Upper lobe of right lung (tissue), 1 donor: ENCODE measurements around the gene DUS1L. TPM values are rescaled to one million over a fixed set of nuclear protein-coding genes. Genes with fewer than 3 reads are reported as not detected.

Source experiments
- ATAC-seq: fragments of 200-7000 bp; cut with Tn5 transposase; one replicate; pipeline ENCODE4 v1.9.1; 2020; ENCODE audit warnings: mild to moderate bottlenecking, moderate library complexity
- DNase-seq: peaks from one replicate; pipeline ENCODE4 v3.0.0-alpha.2; 2020
- H3K27ac ChIP-seq: fragments of 200-600 bp; one replicate; pipeline ENCODE4 v1.8.0; 2022
- H3K27me3 ChIP-seq: fragments of 200-600 bp; one replicate; pipeline ENCODE4 v1.8.0; 2022; ENCODE audit warnings: mild to moderate bottlenecking
- H3K36me3 ChIP-seq: fragments of 200-600 bp; one replicate; pipeline ENCODE4 v1.8.0; 2022
- H3K4me1 ChIP-seq: fragments of 200-600 bp; one replicate; pipeline ENCODE4 v1.8.0; 2022
- H3K4me3 ChIP-seq: fragments of 200-600 bp; one replicate; pipeline ENCODE4 v1.8.0; 2022; ENCODE audit warnings: mild to moderate bottlenecking
- H3K9me3 ChIP-seq: fragments of 200-600 bp; one replicate; pipeline ENCODE4 v1.8.0; 2022
- CTCF ChIP-seq: fragments of 200-600 bp; IDR thresholded peaks from one replicate; pipeline ENCODE4 v1.8.0; 2022; ENCODE audit warnings: antibody characterized with exemption
- intact Hi-C: fragments of 100-400 bp; cut with DNase I; formaldehyde crosslinking; loops from one replicate; pipeline ENCODE4 v1.11.0; 2022
- total RNA-seq: library from RNA; stranded (reverse); fragmentation: NEBNext Ultra II Directional; extraction: Animal tissue kit (Norgen Biotek cat#: 25700); gene quantifications from one replicate; pipeline ENCODE4 v1.2.1, GENCODE V29; 2021
- donor health status: DM: no; HTN: yes; CAD: no; lungs with severe emphysema.

The DUS1L gene
- total RNA-seq, 1 donor from 2014 or later = 82.4 TPM

GRCh38 chr17:82048571-82048971, 17.0 kb downstream of the DUS1L start:
- Histone ChIP-seq H3K4me3 (no peak overlapping the region), H3K36me3 (peaks cover 15% of the 10 kb centered on the region), H3K27me3 (no peaks in the 10 kb centered on the region), H3K27ac (no peak overlapping the region), H3K9me3 (no peaks in the 10 kb centered on the region), H3K4me1 (peaks cover 20% of the 10 kb centered on the region)
- no peak for DNase-seq
- TF ChIP-seq CTCF = no peak
- ATAC-seq = no peak
- intact Hi-C loops = no loop called here

GRCh38 chr17:82047914-82048570, 17.6 kb downstream of the DUS1L start:
- Histone ChIP-seq H3K9me3 (no peaks in the 10 kb centered on the region), H3K27ac (no peak overlapping the region), H3K4me3 (no peak overlapping the region), H3K27me3 (no peaks in the 10 kb centered on the region), H3K4me1 (peaks cover 17% of the 10 kb centered on the region), H3K36me3 (peaks cover 15% of the 10 kb centered on the region)
- ATAC-seq (no peak), DNase-seq (no peak)
- TF ChIP-seq CTCF = no peak
- intact Hi-C loops = no loop called here

GRCh38 chr17:82047379-82047778, 18.2 kb downstream of the DUS1L start:
- H3K36me3 ChIP-seq = peaks cover 15% of the 10 kb centered on the region
- H3K9me3 ChIP-seq = no peaks in the 10 kb centered on the region
- no peak overlapping the region for H3K4me3 ChIP-seq
- TF ChIP-seq CTCF = no peak
- intact Hi-C loops = no loop called here
- no peaks in the 10 kb centered on the region for H3K27me3 ChIP-seq
- peaks cover 10% of the 10 kb centered on the region for H3K4me1 ChIP-seq
- ATAC-seq (no peak), DNase-seq (no peak)
- no peak overlapping the region for H3K27ac ChIP-seq

GRCh38 chr17:82046903-82047302, 18.7 kb downstream of the DUS1L start:
- intact Hi-C loops = no loop called here
- Histone ChIP-seq H3K9me3 (no peaks in the 10 kb centered on the region), H3K27ac (no peak overlapping the region), H3K4me3 (no peak overlapping the region), H3K36me3 (peaks cover 15% of the 10 kb centered on the region), H3K27me3 (no peaks in the 10 kb centered on the region), H3K4me1 (peaks cover 10% of the 10 kb centered on the region)
- no peak for TF ChIP-seq CTCF
- ATAC-seq (no peak), DNase-seq (no peak)

- Histone ChIP-seq H3K4me1 (peaks cover 10% of the 10 kb centered on the region), H3K9me3 (no peaks in the 10 kb centered on the region), H3K4me3 (no peak overlapping the region), H3K27me3 (no peaks in the 10 kb centered on the region), H3K36me3 (peaks cover 15% of the 10 kb centered on the region), H3K27ac (no peak overlapping the region)
- intact Hi-C loops = no loop called here
- no peak for ATAC-seq
- no peak for DNase-seq
- no peak for TF ChIP-seq CTCF
These were observed 19.6 kb downstream of the DUS1L start for GRCh38 chr17:82045936-82046484.
